Dermis blood vessel endothelial cell (primary cell): ENCODE measurements around the gene NUCKS1. TPM values are rescaled to one million over a fixed set of nuclear protein-coding genes. Genes with fewer than 3 reads are reported as not detected.

ENCODE experiments used
- DNase-seq: peaks from one replicate; pipeline ENCODE4 v3.0.0; 2010
- total RNA-seq: library from RNA; depleted of rRNA; stranded (reverse); fragments of >200 nt; gene quantifications from 2 replicates; pipeline ENCODE4 v1.2.3, GENCODE V29; 2014

Gene NUCKS1, protein sequence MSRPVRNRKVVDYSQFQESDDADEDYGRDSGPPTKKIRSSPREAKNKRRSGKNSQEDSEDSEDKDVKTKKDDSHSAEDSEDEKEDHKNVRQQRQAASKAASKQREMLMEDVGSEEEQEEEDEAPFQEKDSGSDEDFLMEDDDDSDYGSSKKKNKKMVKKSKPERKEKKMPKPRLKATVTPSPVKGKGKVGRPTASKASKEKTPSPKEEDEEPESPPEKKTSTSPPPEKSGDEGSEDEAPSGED
- total RNA-seq = 86.8 and 160 TPM in 2 replicates

DNA sequence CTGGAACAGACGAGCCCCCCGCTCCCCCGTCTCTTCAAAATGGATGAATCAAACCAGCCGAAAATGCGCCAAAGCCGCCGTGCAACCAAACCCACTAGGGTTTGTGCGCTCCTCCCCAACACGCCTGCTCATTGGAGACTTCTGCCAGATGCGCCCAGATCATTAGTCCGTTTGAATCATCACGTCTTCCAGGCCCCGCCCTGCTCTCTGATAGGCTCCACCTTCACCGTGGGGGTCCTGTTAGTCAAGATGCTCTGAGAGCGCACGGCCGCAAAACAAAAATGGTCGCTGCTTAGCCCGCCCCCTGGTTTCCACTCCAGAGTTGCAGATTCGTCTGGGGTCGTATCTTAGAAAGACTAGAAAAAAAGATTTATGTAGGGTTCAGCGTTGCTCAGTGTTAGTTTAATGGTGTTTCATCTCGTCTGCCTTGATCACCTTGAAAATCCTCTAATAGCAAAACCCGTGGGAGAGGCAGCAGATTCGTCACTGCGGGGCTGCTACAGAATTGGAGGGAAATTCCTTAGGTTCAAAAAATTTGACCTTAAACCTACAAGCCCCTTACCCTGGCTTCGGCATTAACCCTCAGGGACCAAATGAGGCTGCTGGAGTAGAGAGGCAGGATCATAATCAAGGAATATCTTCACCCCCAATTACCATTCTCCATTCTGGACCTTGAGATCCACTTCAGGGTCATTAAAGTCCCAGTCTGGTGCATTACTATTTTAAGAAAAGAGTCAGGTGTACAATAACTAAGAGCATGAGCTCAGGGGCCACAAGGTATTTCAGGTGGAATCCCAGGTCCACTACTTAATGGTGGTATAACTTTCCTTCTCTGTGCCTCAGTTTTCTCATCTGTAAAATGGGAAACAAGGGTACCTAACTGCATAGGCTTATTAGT, at the start of gene NUCKS1:
NUCKS1 (minus strand) TSS at position 45 of the 898 bp plus-strand sequence. CDS start 209 bp downstream, outside the sequence.
- peak; percentile 100 for DNase-seq

DNA sequence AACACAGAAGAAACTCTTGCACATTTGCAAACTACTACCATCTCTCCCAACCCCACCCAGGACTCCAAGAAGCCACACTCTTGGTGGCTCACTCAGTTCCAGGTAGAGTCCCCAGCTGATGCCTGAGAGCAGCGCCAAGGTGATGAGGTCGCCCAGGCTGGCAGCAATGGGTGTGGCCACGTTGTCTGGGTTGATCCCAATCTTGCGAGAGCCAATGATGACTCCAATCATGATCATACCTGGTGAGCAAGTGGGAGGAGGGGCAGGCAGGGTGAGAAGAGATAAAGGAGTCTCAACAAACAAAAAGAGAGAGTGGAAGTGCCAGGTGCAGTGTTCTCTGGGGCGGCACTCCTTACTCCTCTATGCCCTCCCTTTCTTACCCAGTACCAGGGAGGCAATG, 48.6 kb upstream of the NUCKS1 start:
- no peak for DNase-seq

DNA sequence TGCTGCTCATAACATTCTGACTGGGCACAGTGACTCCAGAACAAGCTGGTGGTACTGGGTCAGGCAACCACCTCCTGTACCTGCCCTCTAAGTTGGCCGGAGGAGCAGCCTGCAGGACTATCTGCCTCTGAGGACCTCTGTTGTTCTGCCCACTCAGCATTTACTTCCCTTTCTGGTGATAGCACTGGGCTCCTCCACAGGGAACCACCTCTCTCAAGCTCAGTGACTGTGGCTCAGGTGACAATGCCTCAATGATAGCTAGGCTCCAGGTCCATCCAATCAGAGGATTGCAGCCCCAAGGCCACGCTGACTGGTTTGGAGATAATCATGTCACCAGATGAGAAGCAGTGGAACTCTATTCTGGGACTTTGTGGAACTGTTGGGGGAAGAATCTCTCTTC, 47.2 kb upstream of the NUCKS1 start:
- no peak for DNase-seq

DNA sequence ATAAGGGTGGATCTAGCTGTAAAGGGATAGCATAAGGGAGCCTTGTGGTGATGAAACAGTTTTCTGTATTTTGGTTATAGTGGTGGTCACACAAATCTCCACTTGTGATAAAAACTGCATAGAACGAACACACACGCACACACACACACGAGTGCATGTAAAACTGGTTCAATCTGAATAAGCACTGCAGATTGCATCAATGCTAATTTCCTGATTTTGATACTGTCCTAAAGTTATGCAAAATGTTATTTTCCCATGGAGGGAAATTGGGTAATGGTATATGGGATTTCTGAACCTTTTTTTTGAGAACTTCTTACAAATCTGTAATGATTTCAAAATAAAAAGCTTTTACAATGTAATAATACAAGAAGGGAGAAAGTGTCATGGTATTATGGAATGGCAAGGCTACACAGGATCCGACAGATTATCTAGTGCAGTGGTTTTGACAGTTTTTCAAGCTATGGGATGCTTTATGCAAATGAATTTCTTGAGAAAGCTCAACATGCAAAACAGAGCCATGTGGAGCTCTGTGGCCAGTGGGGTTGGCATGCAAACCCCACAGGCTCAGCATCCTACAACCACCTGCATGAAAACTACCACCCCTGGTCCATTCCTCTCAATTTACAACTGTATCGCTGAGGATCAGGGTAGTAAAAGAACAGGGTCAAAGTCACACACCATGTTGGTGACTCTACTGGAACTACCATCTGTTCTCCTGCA, 44.2 kb upstream of the NUCKS1 start:
- no peak for DNase-seq

DNA sequence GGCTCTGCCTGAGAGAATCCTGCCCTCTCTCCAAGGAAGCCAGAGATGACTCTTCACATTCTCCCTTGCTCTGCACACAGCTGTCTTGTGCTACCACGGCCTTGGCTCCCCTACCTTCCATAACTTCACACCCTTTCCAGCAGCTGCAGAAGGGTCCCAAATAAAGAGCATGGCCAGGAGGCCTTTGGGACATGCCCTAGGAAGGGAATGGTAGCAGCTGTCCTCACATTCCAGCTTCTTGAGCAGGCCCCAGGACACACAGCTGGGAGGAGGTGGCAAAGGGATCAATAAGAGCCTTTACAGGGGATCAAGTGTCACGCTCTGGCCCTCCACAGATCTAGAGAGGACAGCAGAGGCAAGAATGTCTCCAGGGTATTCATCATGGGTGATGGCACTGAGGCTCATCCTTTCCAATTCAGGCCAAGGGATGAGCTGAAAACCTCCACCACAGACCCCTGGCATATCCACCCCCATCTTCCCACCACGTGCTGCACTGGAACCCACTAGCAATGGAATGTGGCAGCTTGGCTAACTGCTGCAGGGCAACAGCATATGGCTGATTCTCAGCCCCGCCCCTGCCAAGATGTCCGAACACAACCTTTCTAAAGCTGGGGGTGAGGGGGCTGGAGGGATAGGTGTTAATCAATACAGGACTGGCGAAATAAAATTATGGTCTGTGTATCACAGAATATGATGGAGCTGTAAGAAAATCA, 43.1 kb upstream of the NUCKS1 start:
- no peak for DNase-seq

DNA sequence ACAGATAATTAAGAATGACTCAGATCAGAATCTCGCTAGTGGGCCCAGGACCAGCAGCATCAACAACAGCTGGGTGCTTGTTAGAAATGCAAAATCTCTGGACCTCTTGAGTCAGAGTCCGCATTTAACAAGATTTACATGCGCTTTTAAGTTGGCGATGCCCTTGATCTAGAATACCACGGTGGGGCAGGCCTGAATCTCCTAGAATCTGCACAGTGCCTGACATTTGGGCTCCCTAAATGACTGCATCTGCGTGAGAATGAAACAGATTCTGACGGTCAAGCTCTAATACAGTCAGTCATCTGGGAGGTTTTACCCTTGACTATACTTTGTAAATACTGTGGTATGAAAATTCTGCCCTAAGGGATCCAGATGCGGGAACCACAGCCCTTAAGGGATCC, 42.5 kb upstream of the NUCKS1 start:
- DNase-seq = no peak

DNA sequence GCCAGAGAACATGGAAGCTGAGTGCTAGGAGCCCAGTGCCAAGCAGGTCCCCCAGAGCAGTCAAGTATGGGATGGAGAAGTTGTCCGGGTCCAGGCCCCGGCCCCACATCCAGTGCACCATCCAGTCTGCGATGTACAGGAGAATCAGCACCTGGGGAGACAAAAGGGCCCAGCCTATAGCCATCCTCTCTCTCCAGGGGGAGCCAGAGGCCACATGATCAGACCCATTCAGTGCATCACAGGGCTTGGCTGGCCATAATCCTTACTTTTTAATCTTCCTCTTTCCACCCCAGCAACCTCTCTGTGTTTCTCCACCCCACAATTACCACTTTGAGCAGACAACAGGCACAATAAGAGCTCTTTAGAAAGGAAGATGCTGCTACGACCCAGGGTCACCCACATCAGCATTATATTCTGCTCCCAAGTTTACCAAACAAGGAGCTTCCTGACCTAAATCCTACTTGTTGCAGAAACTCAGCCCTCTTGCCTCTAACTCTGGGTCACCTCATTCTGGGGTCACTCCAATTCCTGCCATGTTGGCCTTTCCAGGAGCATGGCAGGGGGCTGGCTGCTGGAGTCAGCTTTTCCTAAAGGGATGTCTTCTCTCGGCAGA, 41.7 kb upstream of the NUCKS1 start:
- DNase-seq = peak; percentile 77

DNA sequence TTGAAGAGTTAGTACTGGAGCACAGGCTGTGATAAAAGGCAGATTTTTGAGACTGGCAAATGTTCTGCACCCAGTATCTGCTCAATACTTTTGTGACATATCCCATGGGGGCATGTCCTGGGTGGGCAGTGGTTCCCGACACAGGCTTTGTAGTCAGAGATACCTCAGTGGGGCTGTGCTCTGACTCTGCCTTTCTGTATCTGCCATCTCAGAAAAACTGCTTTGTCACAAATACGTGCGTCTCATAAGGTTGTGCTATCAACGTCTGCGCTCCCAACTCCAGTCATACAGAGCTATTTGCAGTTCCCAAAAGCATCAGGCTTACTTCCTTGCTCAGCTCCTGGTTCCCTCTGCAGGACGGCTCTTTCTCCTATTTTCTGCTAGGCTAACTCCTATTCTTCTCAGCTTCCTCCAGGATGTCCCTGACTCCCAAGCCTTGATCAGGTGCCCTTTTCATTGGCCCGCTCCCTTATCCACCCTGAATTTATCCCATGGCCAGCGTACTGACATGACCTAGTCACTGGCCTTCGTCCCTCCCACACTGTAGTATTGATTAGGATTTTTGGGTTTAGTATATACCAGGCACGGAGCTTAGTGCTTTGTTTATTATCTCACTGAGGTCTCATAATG, 37.4 kb upstream of the NUCKS1 start:
- no peak for DNase-seq

DNA sequence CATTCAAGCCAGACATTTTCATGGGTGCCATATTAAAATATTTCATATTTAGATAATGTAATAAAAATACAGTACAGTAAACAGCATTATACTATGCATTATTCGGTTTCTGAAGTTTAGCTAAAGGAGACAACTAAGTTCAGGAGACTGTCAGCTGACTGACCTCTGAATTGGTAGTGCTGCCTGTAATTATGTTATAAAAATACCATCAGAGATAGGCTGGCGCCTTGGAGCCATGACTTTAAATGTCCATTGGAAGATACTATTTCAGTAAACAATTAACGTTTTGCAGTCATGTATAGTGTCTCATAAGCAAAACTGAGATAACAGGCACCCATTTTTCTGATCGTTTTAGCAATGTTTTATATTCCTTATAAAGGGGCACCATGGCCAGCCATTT, 36.6 kb upstream of the NUCKS1 start:
- DNase-seq = no peak

DNA sequence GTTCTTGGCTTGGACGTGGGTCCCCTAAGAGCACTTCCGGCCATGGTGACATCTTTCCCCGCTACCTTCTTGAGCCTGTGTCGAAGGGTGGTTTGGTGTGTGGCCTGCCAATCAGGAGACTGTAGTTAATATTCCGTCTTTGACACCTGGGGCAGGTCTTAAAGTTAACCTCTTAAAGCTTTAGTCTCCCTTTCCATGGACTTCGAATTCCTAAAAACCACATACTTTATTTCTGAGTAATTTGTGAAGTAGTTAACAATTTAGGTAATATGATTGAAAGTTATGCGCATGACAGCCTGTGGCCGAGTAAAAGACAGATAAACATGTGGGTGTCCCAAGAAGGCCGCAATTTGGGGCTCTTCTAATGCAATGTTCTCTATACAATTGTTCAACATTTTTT, 35.5 kb upstream of the NUCKS1 start:
- DNase-seq = no peak

DNA sequence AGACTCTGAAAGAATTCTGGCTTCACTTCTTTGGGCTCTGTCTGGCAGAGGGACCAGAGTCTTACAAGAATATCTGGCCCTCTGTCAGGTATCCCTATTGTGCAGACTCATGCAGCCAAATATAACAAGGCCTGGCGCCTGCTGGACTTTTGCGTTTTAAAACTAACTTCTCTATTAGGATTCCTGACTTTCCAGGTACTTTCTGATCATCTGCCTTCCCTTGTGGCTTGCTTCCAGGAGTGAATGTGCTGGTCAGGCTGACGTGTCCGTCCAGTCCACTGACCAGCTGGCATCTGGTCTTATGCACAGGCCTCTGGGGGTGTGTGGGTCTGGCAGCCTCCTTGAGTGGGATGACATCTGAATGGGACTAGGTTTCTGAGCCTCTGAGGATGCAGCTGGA, 33.9 kb upstream of the NUCKS1 start:
- DNase-seq = no peak

DNA sequence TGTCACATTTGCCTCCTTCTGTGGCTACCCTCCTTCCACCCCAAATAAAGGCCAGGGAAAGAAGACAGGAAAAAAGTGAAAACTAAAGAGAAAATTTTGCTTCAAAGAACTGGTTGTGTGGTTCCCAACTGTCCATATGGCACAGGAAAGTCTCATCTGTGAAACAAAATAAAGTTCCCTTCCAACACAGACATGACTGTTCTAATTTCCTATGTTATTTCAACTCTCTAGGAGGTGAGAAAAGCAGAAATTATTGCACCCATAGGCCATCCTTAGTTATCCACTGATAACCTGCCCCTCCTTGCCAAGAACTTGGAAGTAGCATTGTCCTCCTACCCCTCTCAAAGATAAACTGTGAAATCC, 33.4 kb upstream of the NUCKS1 start:
- DNase-seq = no peak

DNA sequence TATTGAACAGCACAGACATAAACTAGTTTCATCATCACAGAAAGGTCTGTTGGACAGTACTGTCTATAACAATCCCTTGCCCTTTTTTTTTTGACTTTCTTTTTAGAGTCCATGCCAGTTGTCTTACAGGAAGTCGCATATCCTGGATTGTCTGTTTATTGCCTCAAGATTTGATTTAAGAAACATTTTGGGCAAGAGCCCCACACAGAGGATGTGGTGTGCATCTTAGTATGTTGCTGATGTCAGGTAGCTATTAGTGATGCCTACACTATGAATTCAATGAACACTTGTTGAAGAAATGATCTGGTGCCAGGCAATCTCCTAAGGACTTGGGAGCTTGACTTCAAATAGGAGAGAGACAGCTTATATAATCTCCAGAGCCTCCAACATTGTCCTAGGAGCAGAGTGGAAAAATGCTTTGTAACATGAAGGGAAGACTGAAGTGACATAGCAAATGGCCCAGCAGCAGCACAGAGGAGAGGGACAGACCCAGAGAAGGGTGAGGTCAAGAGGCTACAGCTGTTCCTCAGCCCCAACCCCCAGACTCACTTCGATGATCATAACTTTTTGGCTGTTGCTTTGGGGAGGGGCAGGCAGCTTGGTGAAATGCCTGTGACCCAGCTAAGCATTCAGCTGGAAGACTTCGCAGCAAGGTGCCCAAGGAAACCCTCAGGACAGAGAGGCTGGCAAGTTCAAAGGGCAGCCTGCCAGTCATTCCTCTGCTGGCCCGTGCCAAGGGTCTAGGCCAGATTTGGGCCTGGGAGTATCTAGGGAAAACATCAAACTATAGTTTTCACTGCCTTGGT, 32.8 kb upstream of the NUCKS1 start:
- DNase-seq = no peak

DNA sequence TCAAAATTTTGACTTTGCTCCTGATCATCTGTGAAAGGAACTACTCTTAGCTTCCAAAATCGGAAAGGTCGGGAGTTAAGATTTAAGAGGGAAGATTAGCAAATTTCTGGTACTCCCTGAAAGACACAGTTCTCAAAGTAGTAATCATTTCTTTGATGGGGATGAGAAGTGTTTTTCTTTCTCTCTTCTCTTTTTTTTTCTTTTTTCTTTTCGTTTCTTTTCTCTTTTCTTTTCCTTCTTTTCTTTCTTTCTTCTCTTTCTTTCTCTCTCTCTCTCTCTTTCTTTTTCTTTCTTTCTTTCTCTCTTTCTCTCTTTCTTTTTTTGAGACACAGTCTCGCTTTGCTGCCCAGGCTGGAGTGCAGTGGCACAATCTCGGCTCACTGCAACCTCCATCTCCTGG, 30.4 kb upstream of the NUCKS1 start:
- DNase-seq = no peak

DNA sequence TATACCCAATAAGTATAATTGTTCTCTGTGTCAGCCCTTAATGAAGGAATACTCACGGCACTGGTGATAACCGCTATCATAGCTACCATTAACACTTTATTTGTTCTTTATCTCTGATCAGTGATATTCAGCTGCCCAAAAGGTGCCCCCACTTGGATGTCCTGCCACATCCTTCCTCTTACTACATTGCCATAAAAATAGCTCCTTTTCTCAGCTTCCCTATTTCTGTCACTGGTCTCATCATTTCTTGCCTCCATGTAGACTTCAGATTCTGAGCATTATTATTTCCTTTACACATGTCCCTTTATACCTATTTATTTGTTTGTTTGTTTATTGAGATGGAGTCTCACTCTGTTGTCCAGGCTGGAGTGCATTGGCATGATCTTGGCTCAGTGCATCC, 28.0 kb upstream of the NUCKS1 start:
- DNase-seq = no peak

DNA sequence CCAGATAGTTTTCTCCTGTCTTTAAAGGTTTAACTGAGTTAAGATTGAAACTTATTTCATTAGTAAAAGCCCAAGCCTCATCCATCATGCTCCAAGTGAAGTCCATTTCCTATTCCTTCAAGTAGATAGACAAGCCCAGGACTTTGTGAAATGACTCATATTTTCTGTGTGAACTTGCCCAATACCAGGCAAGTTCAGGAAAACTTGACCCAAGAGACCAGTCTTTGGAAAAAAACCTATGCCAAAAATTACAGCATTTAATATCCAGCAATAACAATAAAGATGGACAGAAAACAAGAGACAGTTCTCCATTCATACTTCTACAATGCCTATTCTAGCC, 25.7 kb upstream of the NUCKS1 start:
- peak; percentile 76 for DNase-seq

DNA sequence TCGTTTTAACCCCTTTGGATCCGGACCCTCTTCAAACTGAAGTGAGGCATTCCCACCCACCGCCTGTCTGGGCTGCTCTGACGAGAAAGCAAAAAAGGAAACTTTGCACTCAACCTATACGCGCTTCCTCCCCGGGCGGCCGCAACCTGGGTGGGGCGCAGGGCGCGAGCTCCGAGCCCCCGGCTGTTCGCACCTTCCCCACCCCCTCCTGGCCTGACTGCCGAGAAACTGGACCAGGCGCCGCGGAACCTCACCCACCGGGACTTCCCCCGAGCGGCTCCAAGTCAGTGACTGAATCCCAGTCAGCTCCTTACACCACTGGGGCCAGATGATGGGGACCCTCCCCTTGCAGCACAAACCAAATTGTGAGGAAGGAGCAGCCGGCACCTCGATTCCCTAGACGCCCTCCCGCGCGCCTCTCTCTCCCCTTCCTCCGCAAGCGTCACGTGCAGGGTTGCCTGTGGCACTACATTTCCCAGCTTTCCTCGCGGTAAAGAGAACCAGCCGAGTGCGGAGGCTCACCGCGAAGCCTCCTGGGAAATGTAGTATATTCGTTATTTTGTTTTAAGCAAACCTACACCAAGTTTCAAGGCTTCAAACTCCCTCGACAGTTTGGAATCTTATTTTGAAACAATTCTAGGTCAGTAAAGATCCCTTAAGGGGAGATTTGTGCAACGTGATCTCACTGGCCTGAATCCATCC, 25.2 kb upstream of the NUCKS1 start, which contains the start of gene RAB29:
RAB29 (minus strand) TSS at position 468 of the 702 bp plus-strand sequence. CDS start 526 bp downstream, outside the sequence.
- DNase-seq = peak; percentile 86

DNA sequence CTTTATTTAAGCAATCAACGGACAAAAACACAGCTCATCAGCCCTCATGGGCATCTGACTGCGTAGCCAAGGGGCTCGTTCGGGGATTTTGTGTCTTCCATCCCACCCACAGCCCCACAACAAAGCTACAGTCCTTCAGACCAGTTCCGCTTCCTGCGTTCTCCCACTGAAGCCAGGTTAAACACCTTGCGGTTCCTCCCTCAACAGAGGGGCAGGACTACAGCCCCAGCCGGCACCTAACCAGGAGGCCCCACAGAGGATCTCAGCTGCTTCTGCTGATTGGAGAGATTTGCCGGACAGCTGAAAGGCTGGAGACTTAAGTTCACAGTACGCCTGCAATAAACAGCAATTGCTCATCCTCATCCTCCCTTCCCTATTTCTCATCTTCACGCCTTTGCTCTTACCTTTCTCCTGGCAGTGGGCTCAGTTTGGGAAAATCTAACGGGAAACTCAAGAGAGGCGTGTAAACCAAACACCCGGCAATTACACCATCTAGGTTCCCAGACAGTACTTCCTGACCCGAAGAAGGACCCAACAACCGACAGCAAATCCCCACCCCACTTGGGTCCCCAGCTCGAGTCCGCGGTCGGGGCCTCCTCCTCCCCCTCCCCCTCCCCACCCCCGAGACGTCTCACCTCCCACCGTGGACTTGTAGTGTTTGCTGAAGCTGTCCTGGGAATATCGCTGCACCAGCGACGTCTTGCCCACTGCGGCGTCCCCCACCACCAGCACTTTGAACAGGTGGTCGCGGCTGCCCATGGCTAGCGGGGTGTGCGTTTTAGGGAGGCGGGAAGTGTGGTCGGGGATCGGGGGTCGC, 24.4 kb upstream of the NUCKS1 start:
- peak; percentile 26 for DNase-seq

DNA sequence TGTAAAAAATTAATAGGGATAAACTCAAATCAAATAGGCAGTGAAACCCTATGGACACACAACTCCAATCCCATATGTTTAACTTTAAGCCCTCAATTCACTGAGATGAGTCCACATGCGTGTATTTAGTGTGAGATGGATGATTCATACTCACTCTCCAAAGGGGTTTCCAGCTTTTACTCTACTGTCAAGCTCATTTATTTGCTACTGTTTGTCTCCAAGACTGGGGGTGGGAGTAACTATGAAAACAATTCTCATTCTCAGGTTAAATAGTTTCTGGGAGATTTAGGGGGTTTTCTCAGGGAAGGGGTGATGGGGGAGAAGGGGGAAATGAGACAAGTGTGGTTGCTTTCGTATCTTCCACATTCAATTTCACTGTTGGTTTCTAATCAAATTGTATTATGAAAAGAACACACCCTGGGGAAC, 22.6 kb upstream of the NUCKS1 start:
- no peak for DNase-seq
